Hepatocyte (in vitro differentiated cells): Measurements from ENCODE around the gene B3GNT4.

Experiments used
- EZH2 ChIP-seq: fragments of 200-600 bp; sonication (generic); IDR thresholded peaks from 2 replicates; pipeline ENCODE4 v1.6.1; 2016; ENCODE audit warnings: antibody characterized with exemption, mild to moderate bottlenecking, borderline replicate concordance
- EZH2phosphoT487 ChIP-seq: fragments of 200-600 bp; sonication (generic); IDR thresholded peaks from one replicate; pipeline ENCODE4 v1.6.1; 2018; ENCODE audit warnings: antibody characterized with exemption, mild to moderate bottlenecking, low read depth, moderate library complexity; ENCODE audit not compliant: unreplicated experiment, severe bottlenecking
- TF ChIP-seq, protein P1 (sequence below): fragments of 200-600 bp; sonication (generic); IDR thresholded peaks from 2 replicates; pipeline ENCODE4 v1.5.1; 2016; ENCODE audit warnings: antibody characterized with exemption, mild to moderate bottlenecking; ENCODE audit not compliant: poor library complexity

DNA sequence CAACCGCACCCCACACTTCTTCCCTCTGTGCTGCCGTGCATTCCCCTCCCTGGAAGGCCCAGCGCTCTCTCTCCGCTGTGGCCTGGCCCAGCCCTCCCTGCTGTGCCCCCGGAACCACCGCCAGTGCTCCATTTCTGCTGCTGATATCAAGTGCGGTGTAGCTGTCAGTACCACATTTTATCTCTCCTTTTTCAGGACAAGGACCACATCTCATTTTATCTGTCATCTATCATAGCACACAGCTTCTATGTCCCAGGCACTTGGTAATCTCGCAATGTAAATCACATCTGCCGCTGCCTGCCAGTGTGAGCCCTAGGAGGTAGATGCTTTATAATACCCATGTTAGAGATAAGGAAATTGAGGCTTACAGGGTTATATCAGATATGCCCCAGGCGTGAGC lies 47.8 kb upstream of the B3GNT4 start:
- TF ChIP-seq, protein P1, sequence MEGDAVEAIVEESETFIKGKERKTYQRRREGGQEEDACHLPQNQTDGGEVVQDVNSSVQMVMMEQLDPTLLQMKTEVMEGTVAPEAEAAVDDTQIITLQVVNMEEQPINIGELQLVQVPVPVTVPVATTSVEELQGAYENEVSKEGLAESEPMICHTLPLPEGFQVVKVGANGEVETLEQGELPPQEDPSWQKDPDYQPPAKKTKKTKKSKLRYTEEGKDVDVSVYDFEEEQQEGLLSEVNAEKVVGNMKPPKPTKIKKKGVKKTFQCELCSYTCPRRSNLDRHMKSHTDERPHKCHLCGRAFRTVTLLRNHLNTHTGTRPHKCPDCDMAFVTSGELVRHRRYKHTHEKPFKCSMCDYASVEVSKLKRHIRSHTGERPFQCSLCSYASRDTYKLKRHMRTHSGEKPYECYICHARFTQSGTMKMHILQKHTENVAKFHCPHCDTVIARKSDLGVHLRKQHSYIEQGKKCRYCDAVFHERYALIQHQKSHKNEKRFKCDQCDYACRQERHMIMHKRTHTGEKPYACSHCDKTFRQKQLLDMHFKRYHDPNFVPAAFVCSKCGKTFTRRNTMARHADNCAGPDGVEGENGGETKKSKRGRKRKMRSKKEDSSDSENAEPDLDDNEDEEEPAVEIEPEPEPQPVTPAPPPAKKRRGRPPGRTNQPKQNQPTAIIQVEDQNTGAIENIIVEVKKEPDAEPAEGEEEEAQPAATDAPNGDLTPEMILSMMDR: no peak
- TF ChIP-seq EZH2 (no peak), EZH2phosphoT487 (no peak)
